GM12878 (cell line): ENCODE measurements around the gene RAE1. TPM values are rescaled to one million over a fixed set of nuclear protein-coding genes. Genes with fewer than 3 reads are reported as not detected.

Source experiments
- ATAC-seq: fragments of 200-7000 bp; cut with Tn5 transposase; 3 replicates; pipeline ENCODE4 v1.9.1; 2020; ENCODE audit warnings: mild to moderate bottlenecking, moderate library complexity
- BruUV-seq: library from RNA; stranded (reverse); fragments of 400-500 nt; replicated peaks from 2 replicates; lab custom pipeline; 2021; lab: Mats Ljungman, UMichigan
- CTCF ChIA-PET: fragments of 300-600 bp; sonication (Branson Sonifier 250); formaldehyde crosslinking; extraction: SDS; loops from one replicate; lab custom pipeline; 2021; ENCODE audit warnings: inconsistent platforms; lab: Yijun Ruan, JAX
- POLR2A ChIA-PET: fragments of 350-600 bp; formaldehyde crosslinking; extraction: SDS; loops from one replicate; lab custom pipeline; 2021; ENCODE audit warnings: inconsistent platforms; lab: Charles Lee
- RAD21 ChIA-PET: fragments of 300-600 bp; sonication (Branson Sonifier 250); formaldehyde crosslinking; loops from one replicate; lab custom pipeline; 2023; ENCODE audit warnings: antibody characterized with exemption; ENCODE audit not compliant: unreplicated experiment; lab: Charles Lee
- SMC1A ChIA-PET: fragments of 300-600 bp; sonication (Branson Sonifier 250); formaldehyde crosslinking; loops from one replicate; lab custom pipeline; 2023; ENCODE audit not compliant: unreplicated experiment, uncharacterized antibody; lab: Charles Lee
- DNase-seq: peaks from one replicate; pipeline ENCODE4 v3.0.0-alpha.2; 2011; ENCODE audit warnings: low read depth, low spot score
- FAIRE-seq: peaks from 3 replicates; lab custom pipeline; 2011; peaks lifted over from hg19 to GRCh38; lab: Jason Lieb, UNC
- H2AFZ ChIP-seq: 2 replicates; pipeline ENCODE4 v1.6.0; 2011; ENCODE audit warnings: low read depth, low read length, control low read depth; ENCODE audit not compliant: control insufficient read depth
- H3K27ac ChIP-seq: 2 replicates; pipeline ENCODE4 v1.5.1; 2011; ENCODE audit warnings: control low read depth; ENCODE audit not compliant: control insufficient read depth, insufficient read depth
- H3K27me3 ChIP-seq, 2 experiments: replicated peaks in 1 of 2; 2 replicates each; pipeline versions ENCODE4 v1.6.0 to v1.6.1; 2011; ENCODE audit warnings: low read length in 1 of 2; ENCODE audit not compliant: control insufficient read depth in 2 of 2, insufficient read depth in 2 of 2
- H3K36me3 ChIP-seq, 2 experiments: 2 replicates each; pipeline ENCODE4 v1.5.1; 2011; ENCODE audit warnings: low read length in 1 of 2; ENCODE audit not compliant: control insufficient read depth in 2 of 2, insufficient read depth in 2 of 2
- H3K4me1 ChIP-seq: 2 replicates; pipeline ENCODE4 v1.6.1; 2011; ENCODE audit warnings: mild to moderate bottlenecking, low read length, moderate library complexity, mixed read lengths; ENCODE audit not compliant: control insufficient read depth, insufficient read depth
- H3K4me2 ChIP-seq: 2 replicates; pipeline ENCODE4 v1.6.0; 2011; ENCODE audit warnings: control low read depth; ENCODE audit not compliant: control insufficient read depth, insufficient read depth
- H3K4me3 ChIP-seq: fragments of 200-600 bp; sonication (generic); 2 replicates; pipeline ENCODE4 v1.5.1; 2016
- H3K79me2 ChIP-seq: 2 replicates; pipeline ENCODE4 v1.6.0; 2011; ENCODE audit warnings: low read length; ENCODE audit not compliant: control insufficient read depth, insufficient read depth
- H3K9ac ChIP-seq: 2 replicates; pipeline ENCODE4 v1.8.0; 2011; ENCODE audit warnings: low read length, control low read depth, mixed read lengths; ENCODE audit not compliant: control insufficient read depth, insufficient read depth
- H3K9me3 ChIP-seq: replicated peaks from 3 replicates; pipeline ENCODE4 v1.5.1; 2011; ENCODE audit warnings: mild to moderate bottlenecking, low read length; ENCODE audit not compliant: control insufficient read depth, insufficient read depth
- H4K20me1 ChIP-seq: 2 replicates; pipeline ENCODE4 v1.6.0; 2011; ENCODE audit not compliant: control insufficient read depth, insufficient read depth
- DPF2 ChIP-seq: fragments of 450-650 bp; IDR thresholded peaks from 2 replicates; pipeline ENCODE4 v1.6.1; 2017; ENCODE audit warnings: mild to moderate bottlenecking
- HDGF ChIP-seq: fragments of 450-650 bp; IDR thresholded peaks from 2 replicates; pipeline ENCODE4 v1.6.1; 2016; ENCODE audit warnings: antibody characterized with exemption
- LARP7 ChIP-seq: fragments of 450-650 bp; IDR thresholded peaks from 2 replicates; pipeline ENCODE4 v1.6.1; 2017; ENCODE audit warnings: mild to moderate bottlenecking
- NRF1 ChIP-seq: conservative IDR thresholded peaks from 2 replicates; pipeline ENCODE4 v1.6.1; 2011; ENCODE audit warnings: mild to moderate bottlenecking, low read depth, low read length, improper control_type of control experiment
- RAD51 ChIP-seq: fragments of 450-650 bp; IDR thresholded peaks from 2 replicates; pipeline ENCODE4 v1.6.1; 2016; ENCODE audit warnings: moderate library complexity, mild to moderate bottlenecking, inconsistent platforms
- RUNX3 ChIP-seq: IDR thresholded peaks from 2 replicates; pipeline ENCODE4 v1.6.1; 2012; ENCODE audit warnings: low read length, inconsistent platforms
- SRF ChIP-seq, 2 experiments: IDR thresholded peaks; 2 replicates each; pipeline ENCODE4 v1.6.1; 2011; ENCODE audit warnings: low read depth in 2 of 2, low read length in 2 of 2, mild to moderate bottlenecking in 1 of 2, moderate library complexity in 1 of 2
- TCF3 ChIP-seq: IDR thresholded peaks from 2 replicates; pipeline ENCODE4 v1.6.1; 2012; ENCODE audit warnings: low read depth, mild to moderate bottlenecking, low read length, borderline replicate concordance; ENCODE audit not compliant: insufficient read depth
- ZNF274 ChIP-seq: IDR thresholded peaks from one replicate; pipeline ENCODE4 v1.8.0; 2011; ENCODE audit not compliant: insufficient read length, insufficient read depth
- WGBS: methylation state at CpG from one replicate; pipeline ENCODE4 v1.1.6; 2016; ENCODE audit warnings: low lambda C conversion rate; ENCODE audit not compliant: insufficient replicate concordance, insufficient coverage; ENCODE audit errors: missing lambda C conversion rate; 5-methylcytosine and 5-hydroxymethylcytosine counted together
- in situ Hi-C: fragments of 300-500 bp; cut with MboI; formaldehyde crosslinking; loops from 9 replicates; pipeline ENCODE4 v1.14.3; 2018; ENCODE audit warnings: mixed read lengths
- intact Hi-C: fragments of 100-400 bp; cut with micrococcal nuclease; formaldehyde crosslinking; loops from one replicate; pipeline ENCODE4 v1.14.2; 2022; ENCODE audit not compliant: unreplicated experiment
- polyA plus RNA-seq, 11 experiments: library from polyadenylated mRNA; depleted of rRNA in 4 of 11; unstranded in 6 of 11; stranded (reverse) in 5 of 11; fragments of >200 nt; fragmentation: Nextera tagmentation in 4 of 11; fragmentation: Illumina TruSeq in 1 of 11; extraction: Ambion mirVana in 4 of 11; extraction: Trizol in 1 of 11; gene quantifications; 1 replicate in 1 of 11; 2 replicates in 10 of 11; pipeline versions ENCODE4 v1.2.1 to v1.2.3, GENCODE V29; 2011 to 2016; ENCODE audit warnings: inconsistent platforms in 2 of 11, missing spikeins in 2 of 11, low read depth in 1 of 11
- total RNA-seq, 4 experiments: library from RNA; depleted of rRNA in 3 of 4; stranded (reverse); fragments of >200 nt in 3 of 4; fragmentation: Illumina TruSeq in 1 of 4; extraction: Trizol in 1 of 4; gene quantifications; 2 replicates each; pipeline versions ENCODE4 v1.2.1 to v1.2.3, GENCODE V29; 2013 to 2021
- TF ChIP-seq, protein P1 (sequence below): fragments of 450-650 bp; IDR thresholded peaks from 2 replicates; pipeline ENCODE4 v1.6.1; 2017; ENCODE audit warnings: antibody characterized with exemption, mild to moderate bottlenecking, moderate library complexity
- TF ChIP-seq, protein P2 (sequence below): fragments of 450-650 bp; IDR thresholded peaks from 2 replicates; pipeline ENCODE4 v1.6.1; 2016; ENCODE audit warnings: mild to moderate bottlenecking, moderate library complexity, borderline replicate concordance
- TF ChIP-seq, protein P3 (sequence below): fragments of 450-650 bp; formaldehyde crosslinking; IDR thresholded peaks from 2 replicates; pipeline ENCODE4 v1.4.0; 2020; ENCODE audit warnings: mild to moderate bottlenecking, moderate library complexity
- TF ChIP-seq, protein P4 (sequence below): fragments of 450-650 bp; IDR thresholded peaks from 2 replicates; pipeline ENCODE4 v1.6.1; 2016; ENCODE audit warnings: mild to moderate bottlenecking

RAE1 gene
- total and polyA plus RNA-seq, 10 of the 15 experiments (the other 5 are each of a cell fraction or from before 2014, with no cell fraction given) = 28.7 to 107 (median 49.3) TPM

DNA sequence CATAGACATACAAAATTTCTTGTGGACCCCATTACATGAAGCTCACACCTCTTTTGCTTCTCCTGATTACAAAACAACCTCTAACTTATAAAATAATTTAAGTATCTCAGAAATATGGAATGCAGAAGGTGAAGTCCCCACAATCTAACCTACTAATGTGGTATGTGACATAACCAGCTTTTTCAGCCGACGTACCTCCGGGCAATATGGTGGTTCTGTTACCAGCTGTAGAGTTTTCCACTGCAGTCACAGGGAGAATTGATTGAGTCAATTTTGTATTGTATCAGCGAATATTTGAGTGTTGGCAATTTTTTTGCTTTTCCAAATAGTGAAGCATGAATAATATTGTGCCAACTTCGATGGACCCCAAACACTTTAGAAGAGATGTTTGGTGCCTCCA, 37.1 kb upstream of the RAE1 start:
- Histone ChIP-seq H2AFZ (no peak overlapping the region), H3K4me2 (no peak overlapping the region), H3K27ac (no peak overlapping the region), H3K4me3 (no peak overlapping the region), H4K20me1 (no peaks in the 10 kb centered on the region), H3K9me3 (no peaks in the 10 kb centered on the region), H3K79me2 (no peaks in the 10 kb centered on the region), H3K27me3 (peaks cover 0 to 7% of the 10 kb centered on the region in 2 experiments), H3K36me3 (no peaks in the 10 kb centered on the region), H3K4me1 (no peaks in the 10 kb centered on the region), H3K9ac (no peak overlapping the region)
- in situ Hi-C loops (no loop called here), intact Hi-C loops (no loop called here)
- ChIA-PET POLR2A (no interaction called here), RAD21 (no interaction called here), CTCF (no interaction called here), SMC1A (no interaction called here)
- FAIRE-seq (no peak), DNase-seq (no peak), ATAC-seq (no peak)
- BruUV-seq = no TSS peak
- 39% methylated on average over 5 of the region's 5 CpGs for WGBS
- TF ChIP-seq ZNF274 = no peak
- no peak for TF ChIP-seq HDGF
- no peak for TF ChIP-seq DPF2
- TF ChIP-seq RUNX3 = no peak
- TF ChIP-seq, protein P1, sequence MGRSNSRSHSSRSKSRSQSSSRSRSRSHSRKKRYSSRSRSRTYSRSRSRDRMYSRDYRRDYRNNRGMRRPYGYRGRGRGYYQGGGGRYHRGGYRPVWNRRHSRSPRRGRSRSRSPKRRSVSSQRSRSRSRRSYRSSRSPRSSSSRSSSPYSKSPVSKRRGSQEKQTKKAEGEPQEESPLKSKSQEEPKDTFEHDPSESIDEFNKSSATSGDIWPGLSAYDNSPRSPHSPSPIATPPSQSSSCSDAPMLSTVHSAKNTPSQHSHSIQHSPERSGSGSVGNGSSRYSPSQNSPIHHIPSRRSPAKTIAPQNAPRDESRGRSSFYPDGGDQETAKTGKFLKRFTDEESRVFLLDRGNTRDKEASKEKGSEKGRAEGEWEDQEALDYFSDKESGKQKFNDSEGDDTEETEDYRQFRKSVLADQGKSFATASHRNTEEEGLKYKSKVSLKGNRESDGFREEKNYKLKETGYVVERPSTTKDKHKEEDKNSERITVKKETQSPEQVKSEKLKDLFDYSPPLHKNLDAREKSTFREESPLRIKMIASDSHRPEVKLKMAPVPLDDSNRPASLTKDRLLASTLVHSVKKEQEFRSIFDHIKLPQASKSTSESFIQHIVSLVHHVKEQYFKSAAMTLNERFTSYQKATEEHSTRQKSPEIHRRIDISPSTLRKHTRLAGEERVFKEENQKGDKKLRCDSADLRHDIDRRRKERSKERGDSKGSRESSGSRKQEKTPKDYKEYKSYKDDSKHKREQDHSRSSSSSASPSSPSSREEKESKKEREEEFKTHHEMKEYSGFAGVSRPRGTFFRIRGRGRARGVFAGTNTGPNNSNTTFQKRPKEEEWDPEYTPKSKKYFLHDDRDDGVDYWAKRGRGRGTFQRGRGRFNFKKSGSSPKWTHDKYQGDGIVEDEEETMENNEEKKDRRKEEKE = no peak
- no peak for TF ChIP-seq RAD51
- TF ChIP-seq, protein P2, sequence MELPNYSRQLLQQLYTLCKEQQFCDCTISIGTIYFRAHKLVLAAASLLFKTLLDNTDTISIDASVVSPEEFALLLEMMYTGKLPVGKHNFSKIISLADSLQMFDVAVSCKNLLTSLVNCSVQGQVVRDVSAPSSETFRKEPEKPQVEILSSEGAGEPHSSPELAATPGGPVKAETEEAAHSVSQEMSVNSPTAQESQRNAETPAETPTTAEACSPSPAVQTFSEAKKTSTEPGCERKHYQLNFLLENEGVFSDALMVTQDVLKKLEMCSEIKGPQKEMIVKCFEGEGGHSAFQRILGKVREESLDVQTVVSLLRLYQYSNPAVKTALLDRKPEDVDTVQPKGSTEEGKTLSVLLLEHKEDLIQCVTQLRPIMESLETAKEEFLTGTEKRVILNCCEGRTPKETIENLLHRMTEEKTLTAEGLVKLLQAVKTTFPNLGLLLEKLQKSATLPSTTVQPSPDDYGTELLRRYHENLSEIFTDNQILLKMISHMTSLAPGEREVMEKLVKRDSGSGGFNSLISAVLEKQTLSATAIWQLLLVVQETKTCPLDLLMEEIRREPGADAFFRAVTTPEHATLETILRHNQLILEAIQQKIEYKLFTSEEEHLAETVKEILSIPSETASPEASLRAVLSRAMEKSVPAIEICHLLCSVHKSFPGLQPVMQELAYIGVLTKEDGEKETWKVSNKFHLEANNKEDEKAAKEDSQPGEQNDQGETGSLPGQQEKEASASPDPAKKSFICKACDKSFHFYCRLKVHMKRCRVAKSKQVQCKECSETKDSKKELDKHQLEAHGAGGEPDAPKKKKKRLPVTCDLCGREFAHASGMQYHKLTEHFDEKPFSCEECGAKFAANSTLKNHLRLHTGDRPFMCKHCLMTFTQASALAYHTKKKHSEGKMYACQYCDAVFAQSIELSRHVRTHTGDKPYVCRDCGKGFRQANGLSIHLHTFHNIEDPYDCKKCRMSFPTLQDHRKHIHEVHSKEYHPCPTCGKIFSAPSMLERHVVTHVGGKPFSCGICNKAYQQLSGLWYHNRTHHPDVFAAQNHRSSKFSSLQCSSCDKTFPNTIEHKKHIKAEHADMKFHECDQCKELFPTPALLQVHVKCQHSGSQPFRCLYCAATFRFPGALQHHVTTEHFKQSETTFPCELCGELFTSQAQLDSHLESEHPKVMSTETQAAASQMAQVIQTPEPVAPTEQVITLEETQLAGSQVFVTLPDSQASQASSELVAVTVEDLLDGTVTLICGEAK = no peak
- no peak for TF ChIP-seq TCF3
- TF ChIP-seq NRF1 = no peak
- TF ChIP-seq SRF (IDR thresholded peaks at IDR 0.05; ENCODE audit: low read depth in 2 of 2, low read length in 2 of 2) = no peak
- TF ChIP-seq, protein P3, sequence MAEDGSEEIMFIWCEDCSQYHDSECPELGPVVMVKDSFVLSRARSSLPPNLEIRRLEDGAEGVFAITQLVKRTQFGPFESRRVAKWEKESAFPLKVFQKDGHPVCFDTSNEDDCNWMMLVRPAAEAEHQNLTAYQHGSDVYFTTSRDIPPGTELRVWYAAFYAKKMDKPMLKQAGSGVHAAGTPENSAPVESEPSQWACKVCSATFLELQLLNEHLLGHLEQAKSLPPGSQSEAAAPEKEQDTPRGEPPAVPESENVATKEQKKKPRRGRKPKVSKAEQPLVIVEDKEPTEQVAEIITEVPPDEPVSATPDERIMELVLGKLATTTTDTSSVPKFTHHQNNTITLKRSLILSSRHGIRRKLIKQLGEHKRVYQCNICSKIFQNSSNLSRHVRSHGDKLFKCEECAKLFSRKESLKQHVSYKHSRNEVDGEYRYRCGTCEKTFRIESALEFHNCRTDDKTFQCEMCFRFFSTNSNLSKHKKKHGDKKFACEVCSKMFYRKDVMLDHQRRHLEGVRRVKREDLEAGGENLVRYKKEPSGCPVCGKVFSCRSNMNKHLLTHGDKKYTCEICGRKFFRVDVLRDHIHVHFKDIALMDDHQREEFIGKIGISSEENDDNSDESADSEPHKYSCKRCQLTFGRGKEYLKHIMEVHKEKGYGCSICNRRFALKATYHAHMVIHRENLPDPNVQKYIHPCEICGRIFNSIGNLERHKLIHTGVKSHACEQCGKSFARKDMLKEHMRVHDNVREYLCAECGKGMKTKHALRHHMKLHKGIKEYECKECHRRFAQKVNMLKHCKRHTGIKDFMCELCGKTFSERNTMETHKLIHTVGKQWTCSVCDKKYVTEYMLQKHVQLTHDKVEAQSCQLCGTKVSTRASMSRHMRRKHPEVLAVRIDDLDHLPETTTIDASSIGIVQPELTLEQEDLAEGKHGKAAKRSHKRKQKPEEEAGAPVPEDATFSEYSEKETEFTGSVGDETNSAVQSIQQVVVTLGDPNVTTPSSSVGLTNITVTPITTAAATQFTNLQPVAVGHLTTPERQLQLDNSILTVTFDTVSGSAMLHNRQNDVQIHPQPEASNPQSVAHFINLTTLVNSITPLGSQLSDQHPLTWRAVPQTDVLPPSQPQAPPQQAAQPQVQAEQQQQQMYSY (CRISPR knock-in tag) = no peak
- TF ChIP-seq LARP7 = no peak
- TF ChIP-seq, protein P4, sequence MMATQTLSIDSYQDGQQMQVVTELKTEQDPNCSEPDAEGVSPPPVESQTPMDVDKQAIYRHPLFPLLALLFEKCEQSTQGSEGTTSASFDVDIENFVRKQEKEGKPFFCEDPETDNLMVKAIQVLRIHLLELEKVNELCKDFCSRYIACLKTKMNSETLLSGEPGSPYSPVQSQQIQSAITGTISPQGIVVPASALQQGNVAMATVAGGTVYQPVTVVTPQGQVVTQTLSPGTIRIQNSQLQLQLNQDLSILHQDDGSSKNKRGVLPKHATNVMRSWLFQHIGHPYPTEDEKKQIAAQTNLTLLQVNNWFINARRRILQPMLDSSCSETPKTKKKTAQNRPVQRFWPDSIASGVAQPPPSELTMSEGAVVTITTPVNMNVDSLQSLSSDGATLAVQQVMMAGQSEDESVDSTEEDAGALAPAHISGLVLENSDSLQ = no peak
